Tibial nerve (tissue), 4 donors: Measurements from ENCODE around the gene PHACTR1. TPM values are rescaled to one million over a fixed set of nuclear protein-coding genes. Genes with fewer than 3 reads are reported as not detected.

Source experiments
- DNase-seq, 2 donors: peaks; one replicate each; pipeline ENCODE4 v3.0.0-alpha.2; 2019; ENCODE audit warnings: low spot score in 2 of 2
- H3K27ac ChIP-seq, 4 donors: fragments of 200-600 bp; sonication (generic) in 3 of 4; one replicate each; pipeline ENCODE4 v1.5.1; 2017 to 2019; ENCODE audit warnings: mild to moderate bottlenecking in 1 of 4
- H3K27me3 ChIP-seq, 2 donors: fragments of 200-600 bp; sonication (generic) in 1 of 2; one replicate each; pipeline versions ENCODE4 v1.5.1 to v1.6.0; 2017 to 2019
- H3K36me3 ChIP-seq, 3 donors: fragments of 200-600 bp; sonication (generic); one replicate each; pipeline ENCODE4 v1.5.1; 2018 to 2019
- H3K4me1 ChIP-seq, 4 donors: fragments of 200-600 bp; sonication (generic) in 3 of 4; one replicate each; pipeline ENCODE4 v1.5.1; 2017 to 2019
- H3K4me3 ChIP-seq, 4 donors: fragments of 200-600 bp; sonication (generic) in 3 of 4; one replicate each; pipeline ENCODE4 v1.5.1; 2017 to 2019; ENCODE audit warnings: mild to moderate bottlenecking in 1 of 4, moderate library complexity in 1 of 4
- H3K9me3 ChIP-seq, 4 donors: fragments of 200-600 bp; sonication (generic) in 3 of 4; one replicate each; pipeline ENCODE4 v1.5.1; 2017 to 2019
- CTCF ChIP-seq, 5 experiments: fragments of 200-600 bp in 3 of 5; fragments of 450-650 bp in 2 of 5; sonication (generic) in 3 of 5; IDR thresholded peaks; one replicate each; pipeline ENCODE4 v1.5.1; 2016 to 2019; ENCODE audit warnings: antibody characterized with exemption in 5 of 5, mild to moderate bottlenecking in 3 of 5, moderate library complexity in 2 of 5
- EP300 ChIP-seq, 2 donors: sonication (generic); formaldehyde crosslinking; IDR thresholded peaks; one replicate each; pipeline ENCODE4 v1.6.1; 2017; ENCODE audit warnings: antibody characterized with exemption in 2 of 2, mild to moderate bottlenecking in 1 of 2
- POLR2A ChIP-seq, 2 donors: fragments of 450-650 bp; IDR thresholded peaks; one replicate each; pipeline ENCODE4 v1.6.1; 2017; ENCODE audit warnings: antibody characterized with exemption in 2 of 2, mild to moderate bottlenecking in 2 of 2, moderate library complexity in 2 of 2
- WGBS, 2 donors: methylation state at CpG; one replicate each; pipeline ENCODE4 v1.1.5; 2018; 5-methylcytosine and 5-hydroxymethylcytosine counted together
- total RNA-seq, 4 donors: library from RNA; depleted of rRNA; stranded (reverse); fragments of >200 nt; gene quantifications; one replicate each; pipeline ENCODE4 v1.1.0, GENCODE V29; 2016

PHACTR1 gene
- total RNA-seq, 4 donors from 2014 or later = 1.5 to 2.7 (median 1.6) TPM

- WGBS, 2 donors = 84 to 92% methylated on average over 1 of the region's 1 CpG
- DNase-seq = no peak
These were observed 11.6 kb upstream of the PHACTR1 start for GRCh38 chr6:12704946-12705345.

GRCh38 chr6:12709116-12709515 lies 7.5 kb upstream of the PHACTR1 start:
- no peaks in the 10 kb centered on the region for H3K36me3 ChIP-seq
- WGBS, 2 donors = 65 to 72% methylated on average over 1 of the region's 1 CpG

More at GRCh38 chr6:12704946-12705345, 11.6 kb upstream of the PHACTR1 start:
- H3K36me3 ChIP-seq = no peaks in the 10 kb centered on the region
- no peaks in the 10 kb centered on the region for H3K4me1 ChIP-seq
- H3K9me3 ChIP-seq = no peaks in the 10 kb centered on the region
- no peak overlapping the region for H3K4me3 ChIP-seq
- H3K27ac ChIP-seq = no peak overlapping the region
- no peak for TF ChIP-seq POLR2A (IDR thresholded peaks at IDR 0.05)
- TF ChIP-seq EP300 (IDR thresholded peaks at IDR 0.05) = no peak
- TF ChIP-seq CTCF (IDR thresholded peaks at IDR 0.05) = no peak
- H3K27me3 ChIP-seq = no peaks in the 10 kb centered on the region

GRCh38 chr6:12709556-12710232 lies 6.9 kb upstream of the PHACTR1 start:
- DNase-seq = no peak
- no peak overlapping the region for H3K4me3 ChIP-seq
- no peak for TF ChIP-seq CTCF (IDR thresholded peaks at IDR 0.05)
- TF ChIP-seq POLR2A (IDR thresholded peaks at IDR 0.05) = no peak
- TF ChIP-seq EP300 (IDR thresholded peaks at IDR 0.05) = no peak
- no peak overlapping the region for H3K27ac ChIP-seq
- H3K27me3 ChIP-seq = no peaks in the 10 kb centered on the region
- no peaks in the 10 kb centered on the region for H3K9me3 ChIP-seq
- H3K36me3 ChIP-seq = no peaks in the 10 kb centered on the region
- no peaks in the 10 kb centered on the region for H3K4me1 ChIP-seq
- WGBS, 2 donors = 24 to 31% methylated on average over 3 of the region's 3 CpGs

More at GRCh38 chr6:12709116-12709515, 7.5 kb upstream of the PHACTR1 start:
- Histone ChIP-seq H3K27ac (no peak overlapping the region), H3K4me1 (no peaks in the 10 kb centered on the region), H3K4me3 (no peak overlapping the region), H3K9me3 (no peaks in the 10 kb centered on the region), H3K27me3 (no peaks in the 10 kb centered on the region)
- no peak for DNase-seq
- no peak for TF ChIP-seq EP300 (IDR thresholded peaks at IDR 0.05)
- TF ChIP-seq POLR2A (IDR thresholded peaks at IDR 0.05) = no peak
- no peak for TF ChIP-seq CTCF (IDR thresholded peaks at IDR 0.05)

GRCh38 chr6:12710921-12711320 lies 5.6 kb upstream of the PHACTR1 start:
- DNase-seq = no peak
- Histone ChIP-seq H3K27ac (no peak overlapping the region), H3K27me3 (peaks cover 0 to 4% of the 10 kb centered on the region in 2 donors), H3K9me3 (no peaks in the 10 kb centered on the region), H3K4me1 (no peaks in the 10 kb centered on the region), H3K4me3 (no peak overlapping the region), H3K36me3 (no peaks in the 10 kb centered on the region)
- WGBS, 2 donors = 82 to 85% methylated on average over 4 of the region's 4 CpGs
- TF ChIP-seq CTCF (IDR thresholded peaks at IDR 0.05) (no peak), EP300 (IDR thresholded peaks at IDR 0.05) (no peak), POLR2A (IDR thresholded peaks at IDR 0.05) (no peak)

- no peaks in the 10 kb centered on the region for H3K36me3 ChIP-seq
- peaks cover 0 to 22% of the 10 kb centered on the region in 2 donors for H3K27me3 ChIP-seq
- no peaks in the 10 kb centered on the region for H3K4me1 ChIP-seq
- no peak for DNase-seq
- no peak overlapping the region for H3K27ac ChIP-seq
- no peaks in the 10 kb centered on the region for H3K9me3 ChIP-seq
- H3K4me3 ChIP-seq = no peak overlapping the region
- TF ChIP-seq EP300 (IDR thresholded peaks at IDR 0.05) (no peak), POLR2A (IDR thresholded peaks at IDR 0.05) (no peak), CTCF (IDR thresholded peaks at IDR 0.05) (no peak)
These were observed 2.5 kb upstream of the PHACTR1 start for GRCh38 chr6:12714022-12714421.
